ENCODE measurements around the gene TIAM2. TPM values are rescaled to one million over a fixed set of nuclear protein-coding genes. Genes with fewer than 3 reads are reported as not detected.

Gene TIAM2
- total RNA-seq, 1 experiment from 2014 or later: 12.9 TPM

DNA sequence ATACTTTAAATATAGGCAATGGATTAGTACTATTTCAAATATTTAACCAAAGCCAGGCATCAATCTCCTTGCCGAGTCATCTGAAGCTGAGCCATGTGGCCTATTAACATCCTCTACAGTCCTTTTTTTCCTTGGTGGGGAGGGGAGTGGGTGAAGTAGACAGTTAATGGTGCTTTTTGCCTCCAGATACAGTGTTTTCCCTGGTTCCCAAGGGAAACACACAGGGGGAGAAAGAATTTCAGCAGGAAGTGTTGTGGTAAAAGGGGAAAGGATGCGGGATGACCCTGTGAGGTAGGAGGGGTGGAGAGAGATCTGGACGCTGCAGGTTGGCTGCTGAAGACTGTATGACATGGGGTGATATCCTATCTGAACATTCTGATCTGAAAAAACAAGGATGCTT lies 278.3 kb downstream of the TIAM2 start:
- CTCF ChIA-PET: no interaction called here
- intact Hi-C loops (cut with micrococcal nuclease; ENCODE audit: unreplicated experiment): no loop called here
- H3K36me3 Mint-ChIP-seq (ENCODE audit: insufficient read depth, unreplicated experiment): peaks cover 5% of the 10 kb centered on the region
- no peak overlapping the region for H3K4me3 Mint-ChIP-seq (ENCODE audit: low read depth, unreplicated experiment)
- H3K4me1 Mint-ChIP-seq (ENCODE audit: low read depth, unreplicated experiment): peaks cover 8% of the 10 kb centered on the region
- DNase-seq: no peak
- no peaks in the 10 kb centered on the region for H3K27me3 Mint-ChIP-seq (ENCODE audit: unreplicated experiment)
- no TSS peak for BruUV-seq (replicated peaks)
- no peaks in the 10 kb centered on the region for H3K9me3 Mint-ChIP-seq (ENCODE audit: low read depth, unreplicated experiment)
- TF ChIP-seq, protein P1, sequence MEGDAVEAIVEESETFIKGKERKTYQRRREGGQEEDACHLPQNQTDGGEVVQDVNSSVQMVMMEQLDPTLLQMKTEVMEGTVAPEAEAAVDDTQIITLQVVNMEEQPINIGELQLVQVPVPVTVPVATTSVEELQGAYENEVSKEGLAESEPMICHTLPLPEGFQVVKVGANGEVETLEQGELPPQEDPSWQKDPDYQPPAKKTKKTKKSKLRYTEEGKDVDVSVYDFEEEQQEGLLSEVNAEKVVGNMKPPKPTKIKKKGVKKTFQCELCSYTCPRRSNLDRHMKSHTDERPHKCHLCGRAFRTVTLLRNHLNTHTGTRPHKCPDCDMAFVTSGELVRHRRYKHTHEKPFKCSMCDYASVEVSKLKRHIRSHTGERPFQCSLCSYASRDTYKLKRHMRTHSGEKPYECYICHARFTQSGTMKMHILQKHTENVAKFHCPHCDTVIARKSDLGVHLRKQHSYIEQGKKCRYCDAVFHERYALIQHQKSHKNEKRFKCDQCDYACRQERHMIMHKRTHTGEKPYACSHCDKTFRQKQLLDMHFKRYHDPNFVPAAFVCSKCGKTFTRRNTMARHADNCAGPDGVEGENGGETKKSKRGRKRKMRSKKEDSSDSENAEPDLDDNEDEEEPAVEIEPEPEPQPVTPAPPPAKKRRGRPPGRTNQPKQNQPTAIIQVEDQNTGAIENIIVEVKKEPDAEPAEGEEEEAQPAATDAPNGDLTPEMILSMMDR (IDR thresholded peaks at IDR 0.05; ENCODE audit: unreplicated experiment): no peak
- H3K27ac Mint-ChIP-seq (ENCODE audit: unreplicated experiment): no peak overlapping the region

DNA sequence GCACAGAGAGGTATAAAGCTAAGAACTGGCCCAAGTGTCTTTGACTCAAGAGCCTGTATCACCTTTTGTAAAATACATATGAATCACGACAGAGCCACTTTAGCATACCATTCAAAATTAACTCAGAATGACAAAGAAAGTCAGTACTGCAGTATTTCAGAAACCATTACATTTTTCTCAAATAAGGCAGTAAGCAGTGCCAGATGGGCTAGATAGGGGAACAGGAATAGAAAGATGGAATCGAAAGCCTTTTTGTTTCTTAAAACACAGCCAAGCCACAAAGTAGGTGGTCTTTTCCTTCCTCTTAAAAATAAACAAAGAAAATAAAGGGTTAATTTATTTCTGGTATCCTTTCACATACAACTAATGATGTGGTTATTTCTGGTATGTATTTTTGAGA lies 279.0 kb downstream of the TIAM2 start:
- DNase-seq: no peak
- no TSS peak for BruUV-seq (replicated peaks)
- H3K9me3 Mint-ChIP-seq (ENCODE audit: low read depth, unreplicated experiment): no peaks in the 10 kb centered on the region
- peaks cover 5% of the 10 kb centered on the region for H3K36me3 Mint-ChIP-seq (ENCODE audit: insufficient read depth, unreplicated experiment)
- peaks cover 8% of the 10 kb centered on the region for H3K4me1 Mint-ChIP-seq (ENCODE audit: low read depth, unreplicated experiment)
- TF ChIP-seq, protein P1 (IDR thresholded peaks at IDR 0.05; ENCODE audit: unreplicated experiment): no peak
- intact Hi-C loops (cut with micrococcal nuclease; ENCODE audit: unreplicated experiment): no loop called here
- H3K27me3 Mint-ChIP-seq (ENCODE audit: unreplicated experiment): no peaks in the 10 kb centered on the region
- no peak overlapping the region for H3K27ac Mint-ChIP-seq (ENCODE audit: unreplicated experiment)
- no peak overlapping the region for H3K4me3 Mint-ChIP-seq (ENCODE audit: low read depth, unreplicated experiment)
- CTCF ChIA-PET: no interaction called here

DNA sequence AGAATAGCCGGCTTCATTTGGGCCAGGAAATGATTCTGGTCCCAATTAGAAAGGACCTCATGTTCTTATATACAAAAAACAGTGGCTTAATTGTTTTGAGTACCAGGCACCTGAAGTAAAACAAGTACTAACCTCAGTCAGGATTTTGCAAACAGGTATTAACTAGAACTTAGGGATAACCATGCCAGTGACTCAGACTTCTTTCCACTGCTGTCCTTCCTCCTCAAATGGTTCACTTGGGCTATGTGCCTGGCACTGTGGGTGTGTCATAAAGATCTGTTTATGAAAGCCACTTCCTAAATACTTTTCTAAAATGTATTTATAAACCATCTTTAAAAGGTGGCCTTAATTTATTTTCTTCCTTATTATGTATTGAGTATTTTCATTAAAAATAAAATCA lies 279.4 kb downstream of the TIAM2 start:
- H3K27ac Mint-ChIP-seq (ENCODE audit: unreplicated experiment): no peak overlapping the region
- peak; percentile 6 for DNase-seq
- CTCF ChIA-PET: no interaction called here

DNA sequence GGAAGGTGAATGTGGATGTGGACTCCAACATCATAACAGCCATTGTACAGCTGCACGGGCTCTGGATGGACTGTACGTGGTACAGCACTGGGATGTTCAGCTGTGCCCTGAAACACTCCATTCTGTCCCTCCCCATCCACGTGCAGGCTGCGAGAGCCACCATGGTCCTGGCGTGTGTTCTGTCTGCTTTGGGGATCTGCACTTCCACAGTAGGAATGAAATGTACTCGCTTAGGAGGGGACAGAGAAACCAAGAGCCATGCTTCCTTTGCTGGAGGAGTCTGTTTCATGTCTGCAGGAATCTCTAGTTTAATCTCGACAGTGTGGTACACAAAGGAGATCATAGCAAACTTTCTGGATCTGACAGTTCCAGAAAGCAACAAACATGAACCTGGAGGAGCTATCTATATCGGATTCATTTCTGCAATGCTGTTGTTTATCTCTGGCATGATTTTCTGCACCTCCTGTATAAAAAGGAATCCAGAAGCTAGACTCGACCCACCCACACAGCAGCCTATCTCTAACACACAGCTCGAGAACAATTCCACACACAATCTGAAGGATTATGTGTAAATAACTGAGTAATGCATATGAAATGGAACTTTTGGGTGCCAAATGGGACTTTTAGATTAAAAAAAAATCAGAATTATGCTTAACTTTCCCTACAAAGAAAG lies 280.8 kb downstream of the TIAM2 start:
- BruUV-seq (replicated peaks): no TSS peak
- Mint-ChIP-seq H3K4me3 (ENCODE audit: low read depth, unreplicated experiment) (no peak overlapping the region), H3K9me3 (ENCODE audit: low read depth, unreplicated experiment) (no peaks in the 10 kb centered on the region), H3K27me3 (ENCODE audit: unreplicated experiment) (no peaks in the 10 kb centered on the region), H3K27ac (ENCODE audit: unreplicated experiment) (no peak overlapping the region), H3K4me1 (ENCODE audit: low read depth, unreplicated experiment) (peaks cover 8% of the 10 kb centered on the region), H3K36me3 (ENCODE audit: insufficient read depth, unreplicated experiment) (peaks cover 5% of the 10 kb centered on the region)
- TF ChIP-seq, protein P1 (IDR thresholded peaks at IDR 0.05; ENCODE audit: unreplicated experiment): no peak
- intact Hi-C loops (cut with micrococcal nuclease; ENCODE audit: unreplicated experiment): no loop called here
- CTCF ChIA-PET: interaction anchor here (0.7 kb wide), 1 partner anchor 86 kb away, joined by 4 read pairs; no protein-coding TSS in a partner anchor
- no peak for DNase-seq

More for the DNA sequence above, 279.4 kb downstream of the TIAM2 start:
- BruUV-seq (replicated peaks): no TSS peak
- TF ChIP-seq, protein P1 (IDR thresholded peaks at IDR 0.05; ENCODE audit: unreplicated experiment): no peak
- H3K9me3 Mint-ChIP-seq (ENCODE audit: low read depth, unreplicated experiment): no peaks in the 10 kb centered on the region
- H3K27me3 Mint-ChIP-seq (ENCODE audit: unreplicated experiment): no peaks in the 10 kb centered on the region
- H3K4me3 Mint-ChIP-seq (ENCODE audit: low read depth, unreplicated experiment): no peak overlapping the region
- intact Hi-C loops (cut with micrococcal nuclease; ENCODE audit: unreplicated experiment): no loop called here
- H3K4me1 Mint-ChIP-seq (ENCODE audit: low read depth, unreplicated experiment): peaks cover 8% of the 10 kb centered on the region
- peaks cover 5% of the 10 kb centered on the region for H3K36me3 Mint-ChIP-seq (ENCODE audit: insufficient read depth, unreplicated experiment)

All from Calu3 (cell line).